HG02938 (cell line): ENCODE data around the gene FCGR3A.
"Not testable (repeated sequence)": the region's sequence is repeated elsewhere in the genome, so short reads cannot be mapped to it uniquely, and the experiment has no call there.

ENCODE experiments used
- ATAC-seq: cut with Tn5 transposase; IDR thresholded peaks from one replicate; pipeline ENCODE4 v1.9.1; 2021; ENCODE audit warnings: mild to moderate bottlenecking, moderate library complexity; ENCODE audit not compliant: unreplicated experiment

Gene FCGR3A

GRCh38 chr1:161531986-161532643 lies 17.5 kb downstream of the FCGR3A start:
- ATAC-seq = no peak

DNA sequence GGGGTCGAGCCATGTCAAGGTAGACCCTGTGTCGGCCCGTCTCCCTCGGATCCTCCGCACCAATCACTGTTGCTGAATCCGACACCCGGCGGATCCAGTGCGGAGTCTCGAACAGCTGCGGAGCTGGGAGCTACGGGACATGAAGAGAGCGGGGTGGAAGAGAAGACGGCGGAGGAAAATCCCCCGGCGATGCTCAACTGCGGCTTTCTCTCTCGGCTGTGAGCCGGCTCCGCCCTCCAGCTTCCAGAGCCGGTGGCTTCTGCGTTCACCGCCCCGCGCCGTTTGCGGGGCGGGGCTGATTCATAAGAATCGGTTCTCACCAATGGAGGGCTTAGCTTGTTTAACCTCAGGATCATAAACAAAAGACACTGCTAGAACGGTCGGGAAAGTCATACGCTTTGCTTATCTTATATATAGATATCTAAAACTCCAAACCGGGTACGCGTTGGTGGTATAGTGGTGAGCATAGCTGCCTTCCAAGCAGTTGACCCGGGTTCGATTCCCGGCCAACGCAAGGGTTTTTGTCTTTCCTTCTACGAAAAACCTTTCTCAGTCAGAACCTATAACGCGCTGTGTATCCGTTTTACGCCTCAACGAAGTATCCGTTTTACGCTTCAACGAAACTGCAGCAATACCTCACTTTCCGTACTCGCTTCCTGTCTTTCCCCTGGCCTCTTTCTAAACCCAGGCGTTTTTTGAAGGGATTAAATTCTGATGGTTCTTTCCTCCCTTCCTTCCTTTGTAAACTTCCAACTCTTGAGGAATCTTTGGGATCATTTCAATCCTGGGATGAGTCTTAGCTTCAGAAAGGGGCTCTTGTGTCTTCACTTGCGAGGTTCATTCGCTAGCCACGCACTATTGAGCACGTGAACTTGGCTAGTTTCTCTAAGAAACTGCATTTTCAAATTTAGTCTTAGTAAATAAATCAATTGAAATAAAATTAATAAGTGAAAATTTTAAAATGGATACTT lies 18.7 kb downstream of the FCGR3A start:
- ATAC-seq = peak; percentile 66

GRCh38 chr1:161530158-161530557 lies 19.5 kb downstream of the FCGR3A start:
- ATAC-seq = peak; percentile 43

DNA sequence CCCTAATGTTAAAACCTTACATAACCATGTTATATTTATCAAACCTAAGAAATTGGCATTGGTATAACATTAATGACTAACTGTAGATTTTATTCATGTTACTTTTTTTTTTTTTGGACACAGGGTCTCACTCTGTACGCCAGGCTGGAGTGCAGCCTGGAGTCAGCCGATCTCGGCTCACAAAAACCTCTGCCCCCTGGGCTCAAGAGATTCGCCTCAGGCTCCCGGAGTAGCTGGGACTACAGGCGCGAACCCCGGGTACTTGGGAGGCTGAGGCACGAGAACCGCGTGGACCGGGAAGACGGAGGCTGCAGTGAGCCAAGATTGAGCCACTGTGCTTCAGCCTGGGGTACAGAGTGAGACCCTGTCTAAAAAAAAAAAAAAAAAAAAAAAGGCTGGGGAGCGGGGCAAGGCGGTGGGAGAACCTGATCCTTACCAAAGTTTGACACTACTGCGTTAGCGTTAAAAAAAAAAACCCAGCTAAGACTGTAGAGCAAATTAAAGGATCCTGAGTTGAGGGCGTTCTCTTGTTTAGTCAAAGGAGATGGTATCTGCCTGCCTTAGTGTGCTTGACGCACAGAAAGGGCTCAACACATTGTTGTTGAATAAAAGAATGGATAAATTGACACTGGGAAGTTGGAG lies 20.0 kb downstream of the FCGR3A start:
- not testable (repeated sequence) for ATAC-seq

DNA sequence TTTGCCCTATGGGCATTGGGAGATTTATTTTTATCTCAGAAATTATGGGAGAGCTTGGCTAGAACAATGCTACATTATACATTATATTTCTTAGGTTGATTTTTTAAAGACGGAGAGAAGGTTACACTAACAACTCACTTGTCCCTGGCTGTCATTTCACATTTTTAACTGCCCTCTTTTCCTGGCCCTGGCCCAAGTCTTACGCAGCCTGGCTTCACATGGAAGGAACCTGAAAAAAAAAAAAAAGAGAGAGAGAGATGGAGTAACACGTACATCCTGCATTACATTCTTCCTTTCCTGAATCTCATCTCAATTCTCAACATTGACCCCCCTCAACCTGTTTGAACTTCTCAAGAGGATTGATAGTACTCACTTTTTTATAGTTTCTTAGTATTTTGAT lies 21.1 kb downstream of the FCGR3A start:
- ATAC-seq = not testable (repeated sequence)

GRCh38 chr1:161525918-161526317 lies 23.7 kb downstream of the FCGR3A start:
- not testable (repeated sequence) for ATAC-seq

DNA sequence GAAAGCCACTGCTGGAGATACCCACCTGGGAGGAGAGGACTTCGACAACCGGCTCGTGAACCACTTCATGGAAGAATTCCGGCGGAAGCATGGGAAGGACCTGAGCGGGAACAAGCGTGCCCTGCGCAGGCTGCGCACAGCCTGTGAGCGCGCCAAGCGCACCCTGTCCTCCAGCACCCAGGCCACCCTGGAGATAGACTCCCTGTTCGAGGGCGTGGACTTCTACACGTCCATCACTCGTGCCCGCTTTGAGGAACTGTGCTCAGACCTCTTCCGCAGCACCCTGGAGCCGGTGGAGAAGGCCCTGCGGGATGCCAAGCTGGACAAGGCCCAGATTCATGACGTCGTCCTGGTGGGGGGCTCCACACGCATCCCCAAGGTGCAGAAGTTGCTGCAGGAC lies 24.3 kb downstream of the FCGR3A start:
- not testable (repeated sequence) for ATAC-seq

GRCh38 chr1:161524742-161525291 lies 24.8 kb downstream of the FCGR3A start:
- not testable (repeated sequence) for ATAC-seq

- ATAC-seq = peak; percentile 57
These were observed 25.5 kb downstream of the FCGR3A start, which contains the start of gene HSPA6 for GRCh38 chr1:161523817-161524741. HSPA6 (plus strand) TSS chr1:161524540; CDS start chr1:161524659, 119 bp downstream.

DNA sequence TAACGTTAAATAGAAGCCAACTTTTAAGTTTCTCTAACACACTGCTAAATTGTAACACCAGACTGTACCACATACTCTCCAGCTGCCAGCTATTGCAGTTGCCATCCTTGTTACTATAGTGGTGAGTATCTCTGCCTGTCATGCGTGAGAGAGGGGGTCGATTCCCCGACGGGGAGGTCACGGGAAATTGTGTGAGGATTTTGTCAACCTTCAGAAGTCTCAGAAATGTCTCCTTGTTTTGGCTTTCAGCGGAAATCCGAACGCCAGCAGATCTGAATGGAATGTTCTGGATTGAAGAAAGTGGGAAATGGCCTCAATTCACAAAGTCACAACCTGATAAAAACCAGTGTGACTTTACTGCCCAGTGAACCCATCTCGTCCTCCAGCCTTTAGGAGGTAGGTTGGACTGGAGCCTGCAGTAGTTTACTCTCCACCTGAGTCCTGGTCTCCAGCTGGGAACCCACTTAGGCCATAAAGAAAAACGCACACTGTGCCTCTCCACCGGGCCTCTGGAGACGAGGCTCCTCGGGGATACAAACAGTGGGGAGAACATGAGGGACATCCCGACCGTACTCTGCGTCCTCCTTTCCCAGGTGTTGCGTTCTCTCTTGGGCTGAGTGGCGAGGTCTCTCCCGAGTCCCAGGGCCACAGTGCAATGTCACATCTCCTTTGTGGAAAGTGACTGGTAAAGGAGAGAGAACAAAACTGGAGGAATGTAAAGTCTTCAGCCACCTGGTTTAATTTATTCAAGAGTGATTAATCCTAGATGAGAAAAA lies 26.4 kb downstream of the FCGR3A start:
- not testable (repeated sequence) for ATAC-seq

DNA sequence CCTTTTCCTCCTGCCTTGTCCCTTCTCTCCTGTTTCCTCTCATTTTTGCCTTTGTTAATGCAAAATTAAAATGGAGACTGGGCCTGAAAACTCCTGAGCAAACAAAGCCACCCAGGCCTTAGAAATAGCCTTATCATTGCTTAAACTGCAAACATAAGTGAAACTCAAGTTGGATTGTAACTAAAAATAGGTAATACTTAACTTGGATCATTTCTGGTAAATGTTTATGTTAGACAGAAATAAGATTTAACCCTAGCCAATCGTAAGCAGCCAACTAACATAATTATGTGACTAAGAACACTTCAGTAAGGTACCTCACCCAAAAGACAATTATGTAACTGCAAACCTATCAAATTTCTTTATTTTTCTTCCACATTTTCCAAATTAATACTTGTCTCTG lies 35.7 kb downstream of the FCGR3A start:
- ATAC-seq = not testable (repeated sequence)

- not testable (repeated sequence) for ATAC-seq
These were observed 36.2 kb downstream of the FCGR3A start for GRCh38 chr1:161513448-161513780.

DNA sequence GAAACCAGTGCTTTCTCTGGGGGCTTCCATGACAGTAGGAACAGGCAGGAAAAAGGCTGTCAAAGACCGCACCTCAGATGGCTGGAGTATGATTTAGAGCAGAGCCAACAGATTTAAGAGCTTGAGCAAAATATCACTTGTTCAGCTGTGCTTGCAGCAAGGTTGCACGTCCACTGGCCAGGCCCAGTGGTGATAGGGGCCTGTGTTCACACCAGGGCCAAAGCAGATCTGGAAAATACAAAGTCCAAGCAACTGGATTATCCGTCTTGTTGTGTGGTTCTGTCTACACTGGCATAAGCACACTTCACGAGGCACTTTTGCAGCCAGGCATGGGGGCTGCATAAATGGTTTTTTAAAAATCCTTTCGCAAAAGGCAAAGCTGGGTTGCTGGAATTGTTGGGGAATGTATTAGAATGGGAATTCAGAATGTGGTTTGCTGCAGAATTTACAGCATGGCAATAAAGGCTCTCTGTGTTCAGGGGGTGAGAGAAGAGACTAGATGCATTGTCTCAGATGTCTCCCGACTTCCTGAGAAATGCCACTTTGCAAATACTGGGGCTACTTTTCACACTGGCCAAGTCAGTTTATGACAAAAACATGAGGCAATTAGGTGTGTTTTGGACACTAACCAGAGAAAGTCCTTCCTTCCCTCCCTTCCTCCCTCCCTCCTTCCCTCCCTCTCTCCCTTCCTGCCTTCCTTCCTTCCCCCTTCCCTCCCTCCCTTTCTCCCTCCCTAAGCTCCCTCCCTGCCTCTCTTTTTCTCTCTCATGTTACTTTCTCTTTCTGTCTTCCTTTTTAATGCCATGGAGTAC lies 36.8 kb downstream of the FCGR3A start:
- ATAC-seq = not testable (repeated sequence)

DNA sequence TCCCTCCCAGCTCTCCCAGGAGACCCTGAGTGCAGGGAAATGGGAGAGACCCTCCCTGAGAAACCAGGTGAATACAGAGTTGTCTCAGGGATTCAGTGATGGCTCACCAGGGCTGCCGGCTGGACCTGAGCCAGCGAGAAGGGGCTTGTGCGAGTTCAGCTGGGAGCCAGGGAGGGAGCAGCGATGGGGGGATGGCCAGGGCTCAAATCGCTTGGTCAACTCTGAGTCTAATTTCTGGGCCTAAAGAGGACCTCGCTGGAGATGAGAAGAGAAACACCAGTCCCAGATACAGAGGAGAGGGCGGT lies 37.9 kb downstream of the FCGR3A start:
- no peak for ATAC-seq

GRCh38 chr1:161511018-161511755 lies 38.4 kb downstream of the FCGR3A start:
- no peak for ATAC-seq

DNA sequence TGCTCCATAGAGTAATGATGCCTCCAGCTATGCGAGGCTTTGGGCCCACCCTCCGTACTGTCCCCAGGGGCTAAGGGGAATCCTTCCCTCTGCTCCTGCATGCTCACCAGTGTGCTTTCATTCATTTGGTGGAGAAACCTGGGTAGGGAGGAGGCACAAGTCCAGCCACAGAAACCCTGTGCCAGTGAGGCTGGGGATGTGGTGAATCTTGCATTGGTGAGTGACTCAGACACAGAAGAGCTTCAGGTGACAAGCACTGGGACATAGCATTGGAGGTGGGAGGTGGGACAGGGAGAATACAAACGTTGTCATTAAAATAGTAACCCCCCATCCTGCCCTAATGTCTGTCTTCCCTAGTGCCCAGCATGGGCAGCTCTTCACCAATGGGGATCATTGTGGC lies 39.1 kb downstream of the FCGR3A start:
- no peak for ATAC-seq

GRCh38 chr1:161506336-161507223 lies 43.0 kb downstream of the FCGR3A start:
- ATAC-seq = no peak
